Measurements from ENCODE around the gene TENM3.
A peak's percentile ranks its signal among the peaks of the same experiment; 100 is the strongest.

Gene TENM3

GRCh38 chr4:182832352-182833120, 589.3 kb downstream of the TENM3 start:
- H3K4me1 ChIP-seq (ENCODE audit: control insufficient read depth, low read depth, low read length), result no peaks in the 10 kb centered on the region
- no peak overlapping the region for H2BK120ac ChIP-seq (ENCODE audit: low read depth, low read length)
- no peaks in the 10 kb centered on the region for H3K79me2 ChIP-seq (ENCODE audit: control insufficient read depth, insufficient read depth, low read length)
- H3K4ac ChIP-seq (ENCODE audit: low read depth, low read length), result no peak overlapping the region
- H2BK5ac ChIP-seq (ENCODE audit: low read length), result no peak overlapping the region
- H3K18ac ChIP-seq (ENCODE audit: low read length), result no peak overlapping the region
- no peak overlapping the region for H2BK15ac ChIP-seq (replicated peaks; ENCODE audit: low read depth)
- no peak overlapping the region for H3K23ac ChIP-seq (ENCODE audit: low read length)
- no peak overlapping the region for H3K56ac ChIP-seq (ENCODE audit: low read length)
- H4K5ac ChIP-seq (ENCODE audit: low read length), result no peak overlapping the region
- no CpG with 5 or more reads among the region's 3 CpGs for WGBS (ENCODE audit: extremely low coverage, insufficient coverage, low lambda C conversion rate)
- no peaks in the 10 kb centered on the region for H3K36me3 ChIP-seq (ENCODE audit: control insufficient read depth, insufficient read depth, low read length)
- H3K4me2 ChIP-seq (ENCODE audit: low read length), result no peak overlapping the region
- no peak overlapping the region for H2AK5ac ChIP-seq (ENCODE audit: low read length)
- H3K79me1 ChIP-seq (ENCODE audit: low read length), result no peaks in the 10 kb centered on the region
- no peak overlapping the region for H4K8ac ChIP-seq (ENCODE audit: low read depth, low read length)
- H3K27ac ChIP-seq (ENCODE audit: low read depth, low read length), result no peak overlapping the region
- DNase-seq, result no peak
- H3K4me3 ChIP-seq (ENCODE audit: low read length), result no peak overlapping the region
- H3K9ac ChIP-seq (ENCODE audit: low read length), result no peak overlapping the region
- no peaks in the 10 kb centered on the region for H3K27me3 ChIP-seq (ENCODE audit: insufficient read depth, low read length, poor library complexity)

DNA sequence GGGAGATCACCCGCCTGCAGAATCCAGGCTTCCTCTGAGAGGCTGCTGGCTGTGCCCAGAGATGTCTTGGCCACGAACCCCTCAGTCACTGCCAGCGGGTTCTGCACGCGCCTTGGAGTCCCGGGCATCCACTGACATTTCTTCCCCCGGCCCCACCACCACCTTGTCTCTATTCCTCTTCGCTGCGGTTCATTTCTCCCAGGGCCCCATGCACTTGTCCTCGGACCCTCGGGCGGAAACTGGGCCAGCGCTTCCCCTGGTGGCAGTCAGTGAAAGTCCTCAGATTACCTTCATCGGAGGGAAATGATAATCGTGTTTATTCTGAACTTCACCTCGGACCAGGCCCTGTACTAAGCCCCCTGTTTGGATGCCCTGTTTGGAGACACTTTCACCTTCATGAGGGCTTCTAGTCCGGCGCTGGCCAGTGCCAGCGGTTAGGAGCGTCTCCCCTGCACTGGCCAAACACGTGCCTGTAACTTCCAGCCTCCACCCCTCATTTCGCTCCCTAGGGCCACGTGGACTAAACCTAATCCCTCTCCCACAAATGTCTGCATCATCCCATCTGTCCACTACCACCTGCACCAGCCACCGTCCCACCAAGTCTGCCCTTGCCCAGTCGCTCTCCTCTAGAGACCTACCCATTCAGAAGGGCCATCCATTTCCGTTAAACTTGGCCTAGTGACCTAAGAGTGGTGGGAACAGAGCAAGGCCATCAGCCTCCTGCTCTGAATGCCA, 592.0 kb downstream of the TENM3 start:
- Histone ChIP-seq H3K79me1 (ENCODE audit: low read length) (no peaks in the 10 kb centered on the region), H3K36me3 (ENCODE audit: control insufficient read depth, insufficient read depth, low read length) (no peaks in the 10 kb centered on the region), H3K27me3 (ENCODE audit: insufficient read depth, low read length, poor library complexity) (no peaks in the 10 kb centered on the region), H3K4me3 (ENCODE audit: low read length) (no peak overlapping the region), H3K79me2 (ENCODE audit: control insufficient read depth, insufficient read depth, low read length) (no peaks in the 10 kb centered on the region), H3K4me2 (ENCODE audit: low read length) (no peak overlapping the region), H2BK120ac (ENCODE audit: low read depth, low read length) (no peak overlapping the region), H3K56ac (ENCODE audit: low read length) (no peak overlapping the region), H2BK15ac (replicated peaks; ENCODE audit: low read depth) (no peak overlapping the region), H3K4ac (ENCODE audit: low read depth, low read length) (no peak overlapping the region), H3K9ac (ENCODE audit: low read length) (no peak overlapping the region), H3K18ac (ENCODE audit: low read length) (no peak overlapping the region), H3K4me1 (ENCODE audit: control insufficient read depth, low read depth, low read length) (no peaks in the 10 kb centered on the region), H2AK5ac (ENCODE audit: low read length) (no peak overlapping the region), H4K5ac (ENCODE audit: low read length) (no peak overlapping the region), H2BK5ac (ENCODE audit: low read length) (no peak overlapping the region), H4K8ac (ENCODE audit: low read depth, low read length) (no peak overlapping the region), H3K27ac (ENCODE audit: low read depth, low read length) (no peak overlapping the region), H3K23ac (ENCODE audit: low read length) (no peak overlapping the region)
- peak; percentile 23 for DNase-seq
- WGBS (ENCODE audit: extremely low coverage, insufficient coverage, low lambda C conversion rate), result no CpG with 5 or more reads among the region's 26 CpGs

DNA sequence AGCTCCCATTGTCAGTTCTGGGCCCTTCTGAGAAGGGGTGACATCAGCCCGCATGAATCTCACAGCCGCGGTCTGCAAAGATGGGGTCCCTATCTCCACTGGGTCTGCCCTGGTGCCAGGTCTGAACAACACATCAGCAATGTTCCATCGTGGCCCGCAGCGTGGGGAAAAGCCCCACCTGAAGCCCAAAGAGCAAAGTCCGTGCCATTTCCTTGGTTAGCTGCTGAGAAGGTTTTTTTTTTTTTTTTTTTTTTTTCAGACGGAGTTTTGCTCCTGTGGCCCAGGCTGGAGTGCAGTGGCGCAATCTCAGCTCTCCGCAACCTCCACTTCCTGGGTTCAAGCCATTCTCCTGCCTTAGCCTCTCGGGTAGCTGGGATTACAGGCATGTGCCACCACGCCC, 594.6 kb downstream of the TENM3 start:
- Histone ChIP-seq H3K9ac (ENCODE audit: low read length) (no peak overlapping the region), H2BK15ac (replicated peaks; ENCODE audit: low read depth) (no peak overlapping the region), H3K18ac (ENCODE audit: low read length) (no peak overlapping the region), H3K27ac (ENCODE audit: low read depth, low read length) (no peak overlapping the region), H2AK5ac (ENCODE audit: low read length) (no peak overlapping the region), H2BK120ac (ENCODE audit: low read depth, low read length) (no peak overlapping the region), H3K27me3 (ENCODE audit: insufficient read depth, low read length, poor library complexity) (no peaks in the 10 kb centered on the region), H3K56ac (ENCODE audit: low read length) (no peak overlapping the region), H4K5ac (ENCODE audit: low read length) (no peak overlapping the region), H3K23ac (ENCODE audit: low read length) (no peak overlapping the region), H3K4ac (ENCODE audit: low read depth, low read length) (no peak overlapping the region), H3K36me3 (ENCODE audit: control insufficient read depth, insufficient read depth, low read length) (no peaks in the 10 kb centered on the region), H3K79me2 (ENCODE audit: control insufficient read depth, insufficient read depth, low read length) (no peaks in the 10 kb centered on the region), H3K4me3 (ENCODE audit: low read length) (no peak overlapping the region), H4K8ac (ENCODE audit: low read depth, low read length) (no peak overlapping the region), H3K4me1 (ENCODE audit: control insufficient read depth, low read depth, low read length) (no peaks in the 10 kb centered on the region), H2BK5ac (ENCODE audit: low read length) (no peak overlapping the region), H3K79me1 (ENCODE audit: low read length) (no peaks in the 10 kb centered on the region), H3K4me2 (ENCODE audit: low read length) (no peak overlapping the region)
- no peak for DNase-seq
- WGBS (ENCODE audit: extremely low coverage, insufficient coverage, low lambda C conversion rate), result no CpG with 5 or more reads among the region's 12 CpGs

- Histone ChIP-seq H4K5ac (ENCODE audit: low read length) (no peak overlapping the region), H4K8ac (ENCODE audit: low read depth, low read length) (no peak overlapping the region), H3K79me2 (ENCODE audit: control insufficient read depth, insufficient read depth, low read length) (no peaks in the 10 kb centered on the region), H3K27me3 (ENCODE audit: insufficient read depth, low read length, poor library complexity) (no peaks in the 10 kb centered on the region), H3K79me1 (ENCODE audit: low read length) (no peaks in the 10 kb centered on the region), H2AK5ac (ENCODE audit: low read length) (no peak overlapping the region), H3K4ac (ENCODE audit: low read depth, low read length) (no peak overlapping the region), H3K27ac (ENCODE audit: low read depth, low read length) (no peak overlapping the region), H3K9ac (ENCODE audit: low read length) (no peak overlapping the region), H2BK120ac (ENCODE audit: low read depth, low read length) (no peak overlapping the region), H3K36me3 (ENCODE audit: control insufficient read depth, insufficient read depth, low read length) (no peaks in the 10 kb centered on the region), H2BK15ac (replicated peaks; ENCODE audit: low read depth) (no peak overlapping the region), H3K4me3 (ENCODE audit: low read length) (no peak overlapping the region), H3K56ac (ENCODE audit: low read length) (no peak overlapping the region), H2BK5ac (ENCODE audit: low read length) (no peak overlapping the region), H3K4me1 (ENCODE audit: control insufficient read depth, low read depth, low read length) (no peaks in the 10 kb centered on the region), H3K23ac (ENCODE audit: low read length) (no peak overlapping the region), H3K4me2 (ENCODE audit: low read length) (no peak overlapping the region), H3K18ac (ENCODE audit: low read length) (no peak overlapping the region)
- no CpG with 5 or more reads among the region's 10 CpGs for WGBS (ENCODE audit: extremely low coverage, insufficient coverage, low lambda C conversion rate)
- DNase-seq, result no peak
These were observed 595.3 kb downstream of the TENM3 start for GRCh38 chr4:182838535-182838934.

DNA sequence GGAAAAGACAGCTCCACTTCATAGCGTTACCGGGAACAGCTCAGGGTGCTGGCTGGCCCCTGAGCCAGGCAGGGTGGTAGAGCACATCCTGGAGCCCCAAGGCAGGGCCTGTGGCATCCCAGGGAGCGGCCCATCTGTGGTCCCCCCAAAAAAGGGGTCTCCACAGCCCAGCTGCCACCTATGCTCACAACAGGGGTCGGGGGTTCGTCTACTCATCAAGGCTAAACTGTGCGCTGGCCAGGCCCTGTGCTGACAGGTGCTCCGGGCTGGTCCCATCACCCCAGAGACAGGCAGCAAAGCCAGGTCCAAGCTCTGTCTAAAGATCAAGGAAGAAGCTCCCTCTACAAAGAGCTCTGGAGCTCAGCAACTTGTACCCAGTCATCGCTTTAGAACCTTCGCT, 596.1 kb downstream of the TENM3 start:
- no peak overlapping the region for H2BK120ac ChIP-seq (ENCODE audit: low read depth, low read length)
- H3K23ac ChIP-seq (ENCODE audit: low read length), result no peak overlapping the region
- WGBS (ENCODE audit: extremely low coverage, insufficient coverage, low lambda C conversion rate), result no CpG with 5 or more reads among the region's 9 CpGs
- H2BK15ac ChIP-seq (replicated peaks; ENCODE audit: low read depth), result no peak overlapping the region
- H3K9ac ChIP-seq (ENCODE audit: low read length), result no peak overlapping the region
- no peak overlapping the region for H3K56ac ChIP-seq (ENCODE audit: low read length)
- no peak overlapping the region for H2BK5ac ChIP-seq (ENCODE audit: low read length)
- no peak overlapping the region for H3K4me2 ChIP-seq (ENCODE audit: low read length)
- H3K18ac ChIP-seq (ENCODE audit: low read length), result no peak overlapping the region
- H3K79me1 ChIP-seq (ENCODE audit: low read length), result no peaks in the 10 kb centered on the region
- no peaks in the 10 kb centered on the region for H3K36me3 ChIP-seq (ENCODE audit: control insufficient read depth, insufficient read depth, low read length)
- no peak overlapping the region for H2AK5ac ChIP-seq (ENCODE audit: low read length)
- no peak overlapping the region for H4K8ac ChIP-seq (ENCODE audit: low read depth, low read length)
- H3K4me1 ChIP-seq (ENCODE audit: control insufficient read depth, low read depth, low read length), result no peaks in the 10 kb centered on the region
- H3K27ac ChIP-seq (ENCODE audit: low read depth, low read length), result no peak overlapping the region
- H3K4me3 ChIP-seq (ENCODE audit: low read length), result no peak overlapping the region
- no peak for DNase-seq
- H3K4ac ChIP-seq (ENCODE audit: low read depth, low read length), result no peak overlapping the region
- no peaks in the 10 kb centered on the region for H3K27me3 ChIP-seq (ENCODE audit: insufficient read depth, low read length, poor library complexity)
- no peaks in the 10 kb centered on the region for H3K79me2 ChIP-seq (ENCODE audit: control insufficient read depth, insufficient read depth, low read length)
- no peak overlapping the region for H4K5ac ChIP-seq (ENCODE audit: low read length)

All from mesendoderm (in vitro differentiated cells).